HepG2 (cell line): ENCODE data around the gene VEGFA. TPM values are rescaled to one million over a fixed set of nuclear protein-coding genes. Genes with fewer than 3 reads are reported as not detected.

Experiments used
- KAT7 ChIP-seq: IDR thresholded peaks from 2 replicates; pipeline ENCODE4 v1.6.1; 2018; ENCODE audit warnings: borderline replicate concordance, missing compliant biosample characterization
- NCOA1 ChIP-seq: sonication (generic); formaldehyde crosslinking; IDR thresholded peaks from 2 replicates; pipeline ENCODE4 v1.9.0; 2021; ENCODE audit warnings: missing genetic modification reagents
- SMC3 ChIP-seq: IDR thresholded peaks from 2 replicates; pipeline ENCODE4 v1.6.1; 2011; ENCODE audit warnings: low read length, improper control_type of control experiment
- TAF1 ChIP-seq: sonication (generic); formaldehyde crosslinking; IDR thresholded peaks from 2 replicates; pipeline ENCODE4 v1.4.0; 2020; ENCODE audit warnings: missing genetic modification reagents
- ZNF20 ChIP-seq: sonication (generic); formaldehyde crosslinking; IDR thresholded peaks from 2 replicates; pipeline ENCODE4 v1.4.0; 2020; ENCODE audit warnings: mild to moderate bottlenecking, moderate library complexity, missing genetic modification reagents
- ZNF724P ChIP-seq: sonication (generic); formaldehyde crosslinking; IDR thresholded peaks from 2 replicates; pipeline ENCODE4 v1.8.0; 2022; ENCODE audit warnings: missing genetic modification reagents, borderline replicate concordance
- polyA plus RNA-seq, 8 experiments: library from polyadenylated mRNA; depleted of rRNA in 3 of 8; stranded (reverse) in 7 of 8; unstranded in 1 of 8; fragments of >200 nt; fragmentation: Illumina TruSeq in 4 of 8; extraction: Trizol in 4 of 8; gene quantifications; 2 replicates each; pipeline versions ENCODE4 v1.2.1 to v1.2.3, GENCODE V29; 2011 to 2016; ENCODE audit warnings: low read depth in 4 of 8, missing spikeins in 1 of 8, mixed read lengths in 1 of 8; ENCODE audit not compliant: insufficient read depth in 1 of 8
- total RNA-seq, 5 experiments: library from RNA; depleted of rRNA; stranded (reverse); fragments of >200 nt; fragmentation: Illumina TruSeq; extraction: Trizol; gene quantifications; 2 replicates each; pipeline ENCODE4 v1.2.3, GENCODE V29; 2016; ENCODE audit warnings: low read depth in 1 of 5
- TF ChIP-seq, protein P1 (sequence below): sonication (generic); formaldehyde crosslinking; IDR thresholded peaks from 2 replicates; pipeline ENCODE4 v1.9.0; 2021; ENCODE audit warnings: missing genetic modification reagents, borderline replicate concordance
- TF ChIP-seq, protein P2 (sequence below): sonication (generic); formaldehyde crosslinking; IDR thresholded peaks from 2 replicates; pipeline ENCODE4 v1.8.1; 2023; ENCODE audit warnings: missing genetic modification reagents, mild to moderate bottlenecking, borderline replicate concordance
- TF ChIP-seq, protein P3 (sequence below): IDR thresholded peaks from 2 replicates; pipeline ENCODE4 v1.6.1; 2012; ENCODE audit warnings: low read length, improper control_type of control experiment
- TF ChIP-seq, protein P4 (sequence below): sonication (generic); formaldehyde crosslinking; IDR thresholded peaks from 2 replicates; pipeline ENCODE4 v1.4.0; 2020; ENCODE audit warnings: mild to moderate bottlenecking, missing genetic modification reagents

The VEGFA gene
- total and polyA plus RNA-seq, 2 of the 13 experiments (the other 11 are each of a cell fraction or from before 2014, with no cell fraction given): 68.1 to 629 TPM

DNA sequence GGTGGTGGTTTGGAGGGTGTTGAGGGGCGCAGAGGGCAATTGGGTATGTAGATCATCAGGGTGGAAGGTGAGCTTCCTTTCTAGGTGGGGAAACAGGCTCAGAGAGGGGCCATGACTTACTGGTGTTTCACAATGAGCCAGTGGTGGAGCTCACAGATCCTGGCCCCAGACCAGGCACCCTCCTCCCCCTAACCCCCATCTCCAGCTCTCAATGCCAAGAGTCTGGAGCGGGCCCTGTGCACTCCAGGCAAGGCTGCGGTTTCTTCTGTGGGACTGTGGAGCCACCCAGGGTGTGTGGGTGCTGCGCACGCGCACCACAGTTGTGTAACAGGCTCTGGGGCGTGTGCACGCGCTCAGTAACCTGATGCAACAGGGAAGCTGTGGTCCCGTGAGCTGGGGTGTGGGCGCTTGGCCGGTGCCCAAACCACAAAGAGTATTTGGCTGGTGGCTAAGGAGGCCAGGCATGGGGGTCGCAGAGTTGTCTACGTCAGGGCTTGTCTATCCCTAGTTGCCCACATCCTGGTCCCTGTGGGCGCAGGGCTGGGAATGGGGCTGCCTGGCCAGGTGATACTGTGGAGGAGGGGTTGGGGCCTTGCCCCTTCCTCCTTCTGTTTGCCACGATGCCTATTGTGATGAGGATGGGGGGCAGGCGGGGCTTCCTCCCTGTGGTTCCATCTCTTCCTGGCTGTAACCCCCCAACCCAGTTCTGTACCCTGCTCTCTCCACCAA, 44.9 kb upstream of the VEGFA start (continued):
- TF ChIP-seq ZNF724P (CRISPR knock-in tag): no peak
- no peak for TF ChIP-seq NCOA1 (CRISPR knock-in tag)
- TF ChIP-seq, protein P1, sequence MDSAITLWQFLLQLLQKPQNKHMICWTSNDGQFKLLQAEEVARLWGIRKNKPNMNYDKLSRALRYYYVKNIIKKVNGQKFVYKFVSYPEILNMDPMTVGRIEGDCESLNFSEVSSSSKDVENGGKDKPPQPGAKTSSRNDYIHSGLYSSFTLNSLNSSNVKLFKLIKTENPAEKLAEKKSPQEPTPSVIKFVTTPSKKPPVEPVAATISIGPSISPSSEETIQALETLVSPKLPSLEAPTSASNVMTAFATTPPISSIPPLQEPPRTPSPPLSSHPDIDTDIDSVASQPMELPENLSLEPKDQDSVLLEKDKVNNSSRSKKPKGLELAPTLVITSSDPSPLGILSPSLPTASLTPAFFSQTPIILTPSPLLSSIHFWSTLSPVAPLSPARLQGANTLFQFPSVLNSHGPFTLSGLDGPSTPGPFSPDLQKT (CRISPR knock-in tag): no peak
- TF ChIP-seq SMC3: peak; percentile 2; the same call in 1 of the 2 replicates
- TF ChIP-seq ZNF20 (CRISPR knock-in tag): no peak
- TF ChIP-seq, protein P2, sequence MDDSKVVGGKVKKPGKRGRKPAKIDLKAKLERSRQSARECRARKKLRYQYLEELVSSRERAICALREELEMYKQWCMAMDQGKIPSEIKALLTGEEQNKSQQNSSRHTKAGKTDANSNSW: no peak
- TF ChIP-seq, protein P3, sequence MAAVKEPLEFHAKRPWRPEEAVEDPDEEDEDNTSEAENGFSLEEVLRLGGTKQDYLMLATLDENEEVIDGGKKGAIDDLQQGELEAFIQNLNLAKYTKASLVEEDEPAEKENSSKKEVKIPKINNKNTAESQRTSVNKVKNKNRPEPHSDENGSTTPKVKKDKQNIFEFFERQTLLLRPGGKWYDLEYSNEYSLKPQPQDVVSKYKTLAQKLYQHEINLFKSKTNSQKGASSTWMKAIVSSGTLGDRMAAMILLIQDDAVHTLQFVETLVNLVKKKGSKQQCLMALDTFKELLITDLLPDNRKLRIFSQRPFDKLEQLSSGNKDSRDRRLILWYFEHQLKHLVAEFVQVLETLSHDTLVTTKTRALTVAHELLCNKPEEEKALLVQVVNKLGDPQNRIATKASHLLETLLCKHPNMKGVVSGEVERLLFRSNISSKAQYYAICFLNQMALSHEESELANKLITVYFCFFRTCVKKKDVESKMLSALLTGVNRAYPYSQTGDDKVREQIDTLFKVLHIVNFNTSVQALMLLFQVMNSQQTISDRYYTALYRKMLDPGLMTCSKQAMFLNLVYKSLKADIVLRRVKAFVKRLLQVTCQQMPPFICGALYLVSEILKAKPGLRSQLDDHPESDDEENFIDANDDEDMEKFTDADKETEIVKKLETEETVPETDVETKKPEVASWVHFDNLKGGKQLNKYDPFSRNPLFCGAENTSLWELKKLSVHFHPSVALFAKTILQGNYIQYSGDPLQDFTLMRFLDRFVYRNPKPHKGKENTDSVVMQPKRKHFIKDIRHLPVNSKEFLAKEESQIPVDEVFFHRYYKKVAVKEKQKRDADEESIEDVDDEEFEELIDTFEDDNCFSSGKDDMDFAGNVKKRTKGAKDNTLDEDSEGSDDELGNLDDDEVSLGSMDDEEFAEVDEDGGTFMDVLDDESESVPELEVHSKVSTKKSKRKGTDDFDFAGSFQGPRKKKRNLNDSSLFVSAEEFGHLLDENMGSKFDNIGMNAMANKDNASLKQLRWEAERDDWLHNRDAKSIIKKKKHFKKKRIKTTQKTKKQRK: no peak
- peak; percentile 58; the same call in 1 of the 2 replicates for TF ChIP-seq TAF1
- TF ChIP-seq, protein P4, sequence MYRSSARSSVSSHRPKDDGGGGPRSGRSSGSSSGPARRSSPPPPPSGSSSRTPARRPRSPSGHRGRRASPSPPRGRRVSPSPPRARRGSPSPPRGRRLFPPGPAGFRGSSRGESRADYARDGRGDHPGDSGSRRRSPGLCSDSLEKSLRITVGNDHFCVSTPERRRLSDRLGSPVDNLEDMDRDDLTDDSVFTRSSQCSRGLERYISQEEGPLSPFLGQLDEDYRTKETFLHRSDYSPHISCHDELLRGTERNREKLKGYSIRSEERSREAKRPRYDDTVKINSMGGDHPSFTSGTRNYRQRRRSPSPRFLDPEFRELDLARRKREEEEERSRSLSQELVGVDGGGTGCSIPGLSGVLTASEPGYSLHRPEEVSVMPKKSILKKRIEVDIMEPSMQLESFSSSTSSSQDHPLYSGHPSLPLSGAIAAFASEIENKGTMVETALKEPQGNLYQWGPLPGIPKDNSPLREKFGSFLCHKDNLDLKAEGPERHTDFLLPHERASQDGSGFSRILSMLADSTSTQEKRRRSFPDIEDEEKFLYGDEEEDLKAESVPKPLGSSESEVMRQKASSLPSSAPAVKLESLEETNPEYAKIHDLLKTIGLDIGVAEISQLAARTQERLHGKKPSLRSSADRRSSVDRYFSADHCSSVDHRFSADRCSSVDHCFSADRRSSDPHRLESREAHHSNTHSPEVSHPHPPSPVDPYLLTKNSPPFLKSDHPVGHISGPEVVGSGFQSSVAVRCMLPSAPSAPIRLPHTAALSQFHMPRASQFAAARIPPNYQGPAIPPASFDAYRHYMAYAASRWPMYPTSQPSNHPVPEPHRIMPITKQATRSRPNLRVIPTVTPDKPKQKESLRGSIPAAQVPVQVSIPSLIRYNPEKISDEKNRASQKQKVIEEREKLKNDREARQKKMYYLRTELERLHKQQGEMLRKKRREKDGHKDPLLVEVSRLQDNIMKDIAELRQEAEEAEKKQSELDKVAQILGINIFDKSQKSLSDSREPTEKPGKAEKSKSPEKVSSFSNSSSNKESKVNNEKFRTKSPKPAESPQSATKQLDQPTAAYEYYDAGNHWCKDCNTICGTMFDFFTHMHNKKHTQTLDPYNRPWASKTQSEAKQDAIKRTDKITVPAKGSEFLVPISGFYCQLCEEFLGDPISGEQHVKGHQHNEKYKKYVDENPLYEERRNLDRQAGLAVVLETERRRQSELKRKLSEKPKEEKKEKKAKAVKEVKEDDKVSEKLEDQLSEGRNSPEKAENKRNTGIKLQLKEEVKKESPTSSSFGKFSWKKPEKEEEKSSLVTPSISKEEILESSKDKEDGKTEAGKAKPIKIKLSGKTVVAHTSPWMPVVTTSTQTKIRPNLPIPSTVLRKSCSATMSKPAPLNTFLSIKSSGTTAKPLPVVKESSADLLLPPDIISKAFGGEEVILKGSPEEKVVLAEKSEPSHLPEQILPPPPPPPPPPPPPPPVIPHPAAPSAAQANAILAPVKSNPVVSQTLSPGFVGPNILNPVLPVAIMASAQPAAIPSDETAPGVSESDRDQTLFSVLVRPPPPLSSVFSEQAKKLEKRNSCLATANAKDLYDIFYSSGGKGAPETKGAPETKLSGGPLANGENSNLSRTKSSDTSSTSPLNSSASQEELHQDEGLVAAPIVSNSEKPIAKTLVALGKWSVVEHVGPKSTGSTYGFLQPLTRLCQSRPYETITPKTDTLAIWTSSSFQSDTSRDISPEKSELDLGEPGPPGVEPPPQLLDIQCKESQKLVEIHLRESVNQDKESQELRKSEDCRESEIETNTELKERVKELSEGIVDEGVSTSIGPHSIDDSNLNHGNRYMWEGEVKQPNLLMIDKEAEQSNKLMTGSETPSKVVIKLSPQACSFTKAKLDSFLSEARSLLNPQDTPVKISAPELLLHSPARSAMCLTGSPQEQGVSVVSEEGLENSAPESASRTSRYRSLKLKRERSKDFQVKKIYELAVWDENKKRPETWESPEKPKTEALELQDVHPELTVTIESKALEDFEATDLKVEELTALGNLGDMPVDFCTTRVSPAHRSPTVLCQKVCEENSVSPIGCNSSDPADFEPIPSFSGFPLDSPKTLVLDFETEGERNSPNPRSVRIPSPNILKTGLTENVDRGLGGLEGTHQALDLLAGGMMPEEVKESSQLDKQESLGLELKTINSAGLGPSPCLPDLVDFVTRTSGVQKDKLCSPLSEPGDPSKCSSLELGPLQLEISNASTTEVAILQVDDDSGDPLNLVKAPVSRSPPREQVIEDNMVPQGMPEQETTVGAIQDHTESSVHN (CRISPR knock-in tag): no peak
- no peak for TF ChIP-seq KAT7 (CRISPR knock-in tag)
